ENCODE measurements around the gene CHST11. TPM values are rescaled to one million over a fixed set of nuclear protein-coding genes. Genes with fewer than 3 reads are reported as not detected.

CHST11 gene
- total RNA-seq, 1 donor from 2014 or later: 46.2 TPM

DNA sequence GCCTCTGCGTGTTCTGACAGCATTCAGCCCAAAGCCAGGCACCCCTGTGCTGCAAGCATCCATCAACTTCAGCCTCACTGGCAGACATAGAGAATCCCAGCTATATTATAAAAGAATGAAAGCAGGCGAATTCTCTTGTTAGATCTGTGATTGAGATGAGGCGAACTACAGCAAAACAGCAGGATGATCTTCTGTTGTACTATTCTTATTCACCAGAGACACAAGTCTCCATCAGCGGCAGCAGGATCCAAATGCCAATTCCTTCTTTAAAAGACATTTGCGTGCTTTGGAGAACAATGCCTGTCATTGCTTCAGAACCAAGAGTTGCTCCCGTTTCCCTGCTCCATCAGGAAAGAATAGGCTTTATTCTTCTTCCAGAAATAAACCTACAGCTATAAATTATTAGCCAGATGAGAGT lies 312.4 kb downstream of the CHST11 start:
- H3K27ac ChIP-seq: no peak overlapping the region
- no peak for DNase-seq
- intact Hi-C loops (cut with DNase I): no loop called here
- TF ChIP-seq, protein P1, sequence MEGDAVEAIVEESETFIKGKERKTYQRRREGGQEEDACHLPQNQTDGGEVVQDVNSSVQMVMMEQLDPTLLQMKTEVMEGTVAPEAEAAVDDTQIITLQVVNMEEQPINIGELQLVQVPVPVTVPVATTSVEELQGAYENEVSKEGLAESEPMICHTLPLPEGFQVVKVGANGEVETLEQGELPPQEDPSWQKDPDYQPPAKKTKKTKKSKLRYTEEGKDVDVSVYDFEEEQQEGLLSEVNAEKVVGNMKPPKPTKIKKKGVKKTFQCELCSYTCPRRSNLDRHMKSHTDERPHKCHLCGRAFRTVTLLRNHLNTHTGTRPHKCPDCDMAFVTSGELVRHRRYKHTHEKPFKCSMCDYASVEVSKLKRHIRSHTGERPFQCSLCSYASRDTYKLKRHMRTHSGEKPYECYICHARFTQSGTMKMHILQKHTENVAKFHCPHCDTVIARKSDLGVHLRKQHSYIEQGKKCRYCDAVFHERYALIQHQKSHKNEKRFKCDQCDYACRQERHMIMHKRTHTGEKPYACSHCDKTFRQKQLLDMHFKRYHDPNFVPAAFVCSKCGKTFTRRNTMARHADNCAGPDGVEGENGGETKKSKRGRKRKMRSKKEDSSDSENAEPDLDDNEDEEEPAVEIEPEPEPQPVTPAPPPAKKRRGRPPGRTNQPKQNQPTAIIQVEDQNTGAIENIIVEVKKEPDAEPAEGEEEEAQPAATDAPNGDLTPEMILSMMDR (IDR thresholded peaks at IDR 0.05): no peak
- H3K4me3 ChIP-seq: no peak overlapping the region
- ATAC-seq: no peak
- H3K36me3 ChIP-seq: no peaks in the 10 kb centered on the region
- peaks cover 6% of the 10 kb centered on the region for H3K4me1 ChIP-seq
- H3K27me3 ChIP-seq (ENCODE audit: low read depth): no peaks in the 10 kb centered on the region
- peaks cover 8% of the 10 kb centered on the region for H3K9me3 ChIP-seq

DNA sequence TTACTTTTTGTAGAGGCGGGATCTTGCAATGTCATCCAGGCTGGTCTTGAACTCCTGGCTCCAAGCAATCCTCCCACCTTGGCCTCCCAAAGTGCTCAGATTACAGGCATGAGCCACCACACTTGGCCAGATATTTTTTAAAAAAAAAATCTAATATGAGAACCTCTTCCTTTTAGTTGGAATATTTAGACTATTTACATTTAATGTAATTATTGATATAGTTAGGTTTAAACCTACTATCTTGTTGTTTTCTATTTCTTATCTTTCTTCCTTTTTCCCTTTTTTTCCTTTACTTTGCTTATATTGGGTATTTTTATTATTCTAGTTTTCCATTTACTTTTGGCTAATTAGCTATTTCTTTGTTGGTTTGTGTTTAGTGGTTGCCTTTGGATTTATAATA lies 315.6 kb downstream of the CHST11 start:
- TF ChIP-seq, protein P1 (IDR thresholded peaks at IDR 0.05): no peak
- H3K27me3 ChIP-seq (ENCODE audit: low read depth): no peaks in the 10 kb centered on the region
- peaks cover 8% of the 10 kb centered on the region for H3K9me3 ChIP-seq
- no peaks in the 10 kb centered on the region for H3K36me3 ChIP-seq
- no peak overlapping the region for H3K4me3 ChIP-seq
- H3K4me1 ChIP-seq: no peaks in the 10 kb centered on the region
- no peak for ATAC-seq
- no peak for DNase-seq
- intact Hi-C loops (cut with DNase I): no loop called here
- no peak overlapping the region for H3K27ac ChIP-seq

DNA sequence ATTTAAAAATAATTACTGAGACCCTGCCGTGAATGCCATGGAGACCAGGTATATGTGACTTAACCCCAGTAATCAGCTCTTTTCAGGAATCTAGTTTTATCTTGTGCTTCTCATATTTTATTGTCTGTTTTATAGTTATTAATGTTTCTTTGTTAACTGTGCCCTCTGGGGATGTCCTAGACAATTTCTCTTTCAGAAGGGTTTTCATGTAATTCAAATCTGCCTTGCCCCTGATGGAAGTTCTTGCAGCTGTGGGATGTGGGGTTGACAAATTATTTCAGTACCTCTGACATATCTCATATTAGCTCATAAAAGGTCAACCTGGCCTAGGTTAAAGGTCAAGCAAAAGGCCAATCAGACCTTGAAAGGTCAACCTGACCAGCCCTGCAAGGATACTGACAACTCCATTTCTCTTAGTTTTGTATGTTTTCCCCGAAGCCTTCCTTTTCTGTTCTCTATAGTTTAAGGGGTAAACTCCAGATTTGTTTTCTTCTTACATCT lies 319.0 kb downstream of the CHST11 start:
- H3K9me3 ChIP-seq: peaks cover 8% of the 10 kb centered on the region
- no peak for DNase-seq
- TF ChIP-seq, protein P1 (IDR thresholded peaks at IDR 0.05): no peak
- no peaks in the 10 kb centered on the region for H3K4me1 ChIP-seq
- no peaks in the 10 kb centered on the region for H3K27me3 ChIP-seq (ENCODE audit: low read depth)
- intact Hi-C loops (cut with DNase I): no loop called here
- no peak overlapping the region for H3K27ac ChIP-seq
- no peak for ATAC-seq
- no peaks in the 10 kb centered on the region for H3K36me3 ChIP-seq
- no peak overlapping the region for H3K4me3 ChIP-seq

DNA sequence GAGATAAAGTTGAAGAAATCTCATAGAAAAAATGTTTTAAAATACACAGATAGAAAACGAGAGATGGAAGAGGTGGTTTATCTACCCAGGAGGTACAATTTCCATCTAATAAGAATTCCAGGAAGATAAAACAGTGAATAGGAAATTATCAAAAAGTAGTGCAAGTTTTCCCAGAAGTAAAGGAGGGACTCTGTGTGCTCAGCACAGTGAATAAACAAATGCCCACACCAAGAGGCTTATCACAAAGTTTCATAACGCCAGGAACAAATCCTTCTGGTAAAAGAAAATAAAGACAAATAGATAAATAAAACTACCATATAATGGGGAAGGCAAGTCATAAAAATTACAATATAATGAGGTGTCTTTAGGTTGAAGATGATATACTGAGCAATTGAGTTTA lies 322.4 kb downstream of the CHST11 start:
- DNase-seq (no peak), ATAC-seq (no peak)
- Histone ChIP-seq H3K9me3 (no peaks in the 10 kb centered on the region), H3K4me3 (no peak overlapping the region), H3K36me3 (no peaks in the 10 kb centered on the region), H3K27ac (no peak overlapping the region), H3K4me1 (no peaks in the 10 kb centered on the region), H3K27me3 (ENCODE audit: low read depth) (no peaks in the 10 kb centered on the region)
- TF ChIP-seq, protein P1 (IDR thresholded peaks at IDR 0.05): no peak
- intact Hi-C loops (cut with DNase I): no loop called here

DNA sequence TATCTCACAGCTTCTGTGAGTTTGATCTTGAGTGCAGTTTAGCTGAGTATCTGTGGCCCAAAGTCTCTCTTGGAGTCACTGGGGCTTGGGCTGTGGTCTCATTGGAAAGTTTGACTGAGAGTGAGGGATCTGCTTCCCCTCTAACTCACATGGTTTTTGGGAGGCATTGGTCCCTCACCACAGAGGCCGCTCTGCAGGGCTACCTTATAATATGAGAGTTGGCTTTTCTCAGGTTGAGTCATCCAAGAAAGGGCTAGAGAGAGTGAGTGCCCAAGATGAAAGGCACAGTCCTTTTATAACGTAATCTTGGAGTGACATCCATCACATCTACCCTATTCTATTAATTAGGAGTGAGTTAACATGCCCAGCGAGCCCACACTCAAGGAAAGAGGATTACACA lies 325.5 kb downstream of the CHST11 start:
- intact Hi-C loops (cut with DNase I): no loop called here
- ATAC-seq: no peak
- Histone ChIP-seq H3K27me3 (ENCODE audit: low read depth) (no peaks in the 10 kb centered on the region), H3K36me3 (no peaks in the 10 kb centered on the region), H3K9me3 (no peaks in the 10 kb centered on the region), H3K4me3 (no peak overlapping the region), H3K4me1 (no peaks in the 10 kb centered on the region), H3K27ac (no peak overlapping the region)
- DNase-seq: no peak
- TF ChIP-seq, protein P1 (IDR thresholded peaks at IDR 0.05): no peak

DNA sequence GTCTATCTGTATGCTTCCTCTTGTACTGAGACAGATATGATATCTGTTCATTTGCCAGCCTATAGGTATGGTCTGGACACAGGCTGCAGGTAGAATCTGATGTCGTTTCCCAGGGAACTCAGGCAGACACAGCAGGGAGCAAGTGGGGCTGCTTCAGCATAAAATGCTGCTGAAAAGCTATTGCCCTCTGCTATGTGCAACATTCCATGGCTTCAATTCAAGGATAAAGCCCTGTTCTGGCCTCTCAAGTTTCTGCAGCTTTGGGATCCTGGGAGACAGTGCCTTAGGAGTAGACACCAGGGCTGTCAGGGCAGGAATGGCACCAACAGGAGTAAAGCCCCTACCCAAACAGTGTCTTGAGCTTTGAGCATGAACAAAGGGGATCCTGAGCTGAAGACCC lies 327.8 kb downstream of the CHST11 start:
- peaks cover 7% of the 10 kb centered on the region for H3K4me1 ChIP-seq

More for the DNA sequence above, 327.8 kb downstream of the CHST11 start:
- Histone ChIP-seq H3K4me3 (no peak overlapping the region), H3K36me3 (no peaks in the 10 kb centered on the region), H3K9me3 (no peaks in the 10 kb centered on the region), H3K27ac (no peak overlapping the region), H3K27me3 (ENCODE audit: low read depth) (no peaks in the 10 kb centered on the region)
- intact Hi-C loops (cut with DNase I): no loop called here
- no peak for DNase-seq
- TF ChIP-seq, protein P1 (IDR thresholded peaks at IDR 0.05): no peak
- ATAC-seq: no peak

Measured in lower lobe of right lung (tissue), 2 donors.